NCI-H2107 treated with DMSO at 0.1 percent for 48 hours (cell line): Measurements from ENCODE around the gene IFT20.

ENCODE experiments used
- DNase-seq: peaks from one replicate; lab custom pipeline; 2025; ENCODE audit not compliant: unreplicated experiment; lab: John Stamatoyannopoulos, UW

IFT20 gene, protein sequence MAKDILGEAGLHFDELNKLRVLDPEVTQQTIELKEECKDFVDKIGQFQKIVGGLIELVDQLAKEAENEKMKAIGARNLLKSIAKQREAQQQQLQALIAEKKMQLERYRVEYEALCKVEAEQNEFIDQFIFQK

DNA sequence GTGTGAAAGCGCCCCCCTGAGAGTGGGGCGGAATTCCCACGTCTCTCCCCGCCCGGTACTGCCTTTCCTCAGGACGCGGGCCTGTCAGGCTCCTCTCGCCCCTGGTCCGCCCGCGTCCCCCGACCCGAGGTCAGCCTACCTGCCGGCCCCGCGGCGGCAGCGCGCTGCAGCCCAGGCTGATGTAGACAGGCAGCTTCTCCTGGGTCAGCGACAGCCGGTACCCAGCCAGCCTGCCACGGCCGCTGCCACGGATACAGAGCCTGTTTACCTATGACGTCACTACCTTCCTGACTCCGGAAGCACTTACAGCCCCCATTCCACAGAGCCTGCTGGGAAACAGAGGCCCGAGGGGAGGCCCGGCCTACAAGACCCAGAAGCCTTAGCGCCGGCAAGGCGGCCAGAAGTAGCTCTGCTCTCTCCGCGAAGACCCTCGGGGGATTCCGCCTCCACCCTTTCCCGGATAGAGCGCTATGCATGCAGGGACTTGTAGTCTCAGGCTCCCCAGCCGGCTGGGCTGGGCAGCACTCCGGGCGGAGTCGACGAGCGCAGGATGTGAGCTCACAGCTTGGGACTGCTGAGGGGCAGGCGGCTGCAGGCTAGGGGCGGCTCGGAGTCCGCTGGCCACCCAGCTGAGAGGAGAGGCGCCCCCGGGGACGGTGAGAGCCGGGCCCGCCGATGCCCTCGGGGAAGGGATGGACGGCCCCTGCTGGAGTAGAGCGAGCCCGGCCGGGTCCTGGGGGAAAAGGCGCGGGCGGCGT lies at the start of gene IFT20, which contains the start of gene TNFAIP1:
Gene IFT20, minus strand, starts transcription at position 272 of the 758 bp plus-strand sequence. CDS start 3,487 bp downstream, outside the sequence.
Gene TNFAIP1, plus strand, starts transcription at position 561 of the 758 bp plus-strand sequence. CDS start 3,761 bp downstream, outside the sequence.
- DNase-seq = peak; percentile 97

DNA sequence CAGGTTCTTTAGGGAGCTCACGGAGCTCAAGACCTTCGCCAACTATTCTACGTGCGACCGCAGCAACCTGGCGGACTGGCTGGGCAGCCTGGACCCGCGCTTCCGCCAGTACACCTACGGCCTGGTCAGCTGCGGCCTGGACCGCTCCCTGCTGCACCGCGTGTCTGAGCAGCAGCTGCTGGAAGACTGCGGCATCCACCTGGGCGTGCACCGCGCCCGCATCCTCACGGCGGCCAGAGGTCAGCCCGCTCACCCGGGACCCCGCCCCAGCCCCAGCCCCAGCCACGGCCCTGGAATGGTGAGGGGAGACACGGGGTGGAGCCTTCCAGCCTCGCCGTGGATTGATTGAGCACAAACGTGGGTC lies 49.7 kb upstream of the IFT20 start:
- no peak for DNase-seq

DNA sequence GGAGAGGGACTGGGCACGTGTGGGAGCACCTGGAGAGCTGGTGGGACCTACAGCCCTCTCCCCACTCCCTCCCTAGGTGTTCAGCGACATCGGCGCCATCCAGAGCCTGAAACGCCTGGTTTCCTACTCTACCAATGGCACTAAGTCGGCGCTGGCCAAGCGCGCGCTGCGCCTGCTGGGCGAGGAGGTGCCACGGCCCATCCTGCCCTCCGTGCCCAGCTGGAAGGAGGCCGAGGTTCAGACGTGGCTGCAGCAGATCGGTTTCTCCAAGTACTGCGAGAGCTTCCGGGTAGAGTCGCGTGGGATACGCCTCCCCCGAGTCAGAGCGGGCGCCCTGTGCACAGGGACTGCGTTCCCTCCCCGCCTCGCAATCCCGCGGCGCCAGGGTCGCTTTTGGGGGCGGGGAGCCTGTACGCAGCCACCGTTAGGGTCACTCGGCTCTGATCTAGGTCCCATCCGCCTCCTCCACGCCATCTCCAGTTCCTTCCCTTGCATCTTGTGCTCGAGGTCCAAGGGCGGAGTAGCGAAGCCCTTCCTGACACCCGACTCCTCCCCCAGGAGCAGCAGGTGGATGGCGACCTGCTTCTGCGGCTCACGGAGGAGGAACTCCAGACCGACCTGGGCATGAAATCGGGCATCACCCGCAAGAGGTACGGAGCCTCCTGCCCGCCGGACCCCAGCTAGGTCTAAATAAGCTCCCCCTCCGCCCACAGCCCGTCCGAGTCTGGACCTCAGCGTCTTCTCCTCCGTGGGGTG lies 49.2 kb upstream of the IFT20 start:
- no peak for DNase-seq

DNA sequence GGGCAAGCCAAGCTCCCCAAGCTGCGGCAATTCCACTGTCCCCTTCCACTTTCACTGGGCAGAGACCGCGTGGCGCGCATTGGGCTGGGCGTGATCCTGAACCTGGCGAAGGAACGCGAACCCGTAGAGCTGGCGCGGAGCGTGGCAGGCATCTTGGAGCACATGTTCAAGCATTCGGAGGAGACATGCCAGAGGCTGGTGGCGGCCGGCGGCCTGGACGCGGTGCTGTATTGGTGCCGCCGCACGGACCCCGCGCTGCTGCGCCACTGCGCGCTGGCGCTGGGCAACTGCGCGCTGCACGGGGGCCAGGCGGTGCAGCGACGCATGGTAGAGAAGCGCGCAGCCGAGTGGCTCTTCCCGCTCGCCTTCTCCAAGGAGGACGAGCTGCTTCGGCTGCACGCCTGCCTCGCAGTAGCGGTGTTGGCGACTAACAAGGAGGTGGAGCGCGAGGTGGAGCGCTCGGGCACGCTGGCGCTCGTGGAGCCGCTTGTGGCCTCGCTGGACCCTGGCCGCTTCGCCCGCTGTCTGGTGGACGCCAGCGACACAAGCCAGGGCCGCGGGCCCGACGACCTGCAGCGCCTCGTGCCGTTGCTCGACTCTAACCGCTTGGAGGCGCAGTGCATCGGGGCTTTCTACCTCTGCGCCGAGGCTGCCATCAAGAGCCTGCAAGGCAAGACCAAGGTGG lies 46.0 kb upstream of the IFT20 start:
- no peak for DNase-seq

DNA sequence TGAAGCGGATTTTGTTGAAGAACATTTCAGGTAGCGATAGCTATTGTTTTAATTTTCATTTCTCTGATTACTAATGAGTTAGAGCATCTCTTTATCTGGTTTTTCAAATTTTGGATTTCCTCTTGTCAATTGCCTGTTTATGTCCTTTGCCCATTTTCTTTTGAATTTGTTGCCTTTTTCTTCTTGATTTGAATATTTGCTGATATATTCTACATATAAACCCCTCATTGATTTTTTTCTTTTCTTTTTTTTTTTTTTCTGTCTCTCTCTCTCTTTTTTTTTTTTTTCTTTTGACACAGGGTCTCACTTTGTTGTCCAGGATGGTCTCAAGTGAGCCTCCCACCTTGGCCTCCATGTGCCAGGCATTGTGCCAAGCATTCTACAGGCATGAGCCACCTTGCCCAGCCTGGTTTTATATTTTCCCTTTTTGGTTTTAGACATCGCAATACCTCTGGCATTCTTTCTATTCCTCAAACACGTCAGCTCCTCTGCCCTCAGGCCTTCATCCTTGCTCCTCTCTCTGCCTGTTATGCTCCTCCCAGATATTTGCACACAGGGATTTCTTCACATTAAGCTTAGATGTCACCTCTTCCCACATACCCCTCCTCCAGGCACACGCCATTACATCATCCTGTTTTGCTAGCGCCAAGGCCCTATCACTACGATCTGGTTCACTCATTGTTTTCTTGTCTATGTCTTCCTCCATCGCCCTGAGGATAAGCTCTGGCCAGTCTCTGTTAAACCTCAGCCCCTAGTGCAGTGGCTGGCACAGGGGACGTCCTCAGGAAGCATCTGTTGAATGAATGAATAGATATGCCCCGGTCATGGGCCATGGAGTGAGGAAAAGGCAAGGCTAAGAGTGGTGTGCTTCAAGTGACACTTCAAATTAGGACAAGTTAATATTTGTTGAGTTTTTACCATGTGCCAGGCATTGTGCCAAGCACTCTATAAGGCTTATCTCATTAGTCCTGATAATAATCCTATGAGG lies 44.8 kb upstream of the IFT20 start:
- no peak for DNase-seq

DNA sequence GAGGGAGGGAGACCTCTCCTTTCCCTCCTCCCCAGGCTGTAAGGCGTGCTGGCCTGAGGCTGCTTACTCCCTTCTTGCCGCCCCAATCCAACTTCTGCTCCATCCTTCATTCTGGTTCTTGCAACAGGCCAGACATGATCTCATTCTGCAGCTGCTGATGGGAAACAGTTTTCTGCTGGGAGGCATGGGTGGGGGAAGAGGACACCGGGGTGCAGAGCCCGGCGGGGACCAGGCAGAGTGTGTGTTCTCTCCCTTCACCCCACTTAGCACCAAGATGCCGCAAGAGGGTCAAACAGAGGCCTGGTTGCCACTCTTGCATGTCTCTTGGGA lies 37.6 kb upstream of the IFT20 start:
- no peak for DNase-seq

DNA sequence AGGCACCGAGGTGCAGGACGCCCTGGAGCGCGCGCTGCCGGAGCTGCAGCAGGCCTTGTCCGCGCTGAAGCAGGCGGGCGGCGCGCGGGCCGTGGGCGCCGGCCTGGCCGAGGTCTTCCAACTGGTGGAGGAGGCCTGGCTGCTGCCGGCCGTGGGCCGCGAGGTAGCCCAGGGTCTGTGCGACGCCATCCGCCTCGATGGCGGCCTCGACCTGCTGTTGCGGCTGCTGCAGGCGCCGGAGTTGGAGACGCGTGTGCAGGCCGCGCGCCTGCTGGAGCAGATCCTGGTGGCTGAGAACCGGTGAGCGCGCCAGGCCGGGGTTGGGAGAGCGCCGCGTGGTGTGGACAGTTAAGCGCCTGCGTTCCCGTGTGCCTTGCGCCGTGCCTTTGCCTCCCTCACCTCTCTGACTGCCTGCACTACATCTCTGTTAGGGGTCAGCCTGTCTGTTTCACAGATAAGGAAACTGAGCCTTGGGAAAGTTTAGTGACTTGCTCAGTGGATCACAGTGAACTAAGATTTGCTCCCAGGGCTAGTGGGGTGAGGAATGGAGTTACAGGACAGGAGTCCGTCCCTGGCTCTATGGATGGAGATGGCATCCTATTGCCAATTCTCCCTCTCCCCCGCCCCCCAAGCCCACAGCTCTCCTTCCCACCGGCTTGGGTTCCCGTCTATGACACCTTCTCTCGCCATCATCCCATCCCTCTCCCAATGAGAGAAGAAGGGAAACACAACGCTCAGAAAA lies 37.1 kb upstream of the IFT20 start:
- no peak for DNase-seq

DNA sequence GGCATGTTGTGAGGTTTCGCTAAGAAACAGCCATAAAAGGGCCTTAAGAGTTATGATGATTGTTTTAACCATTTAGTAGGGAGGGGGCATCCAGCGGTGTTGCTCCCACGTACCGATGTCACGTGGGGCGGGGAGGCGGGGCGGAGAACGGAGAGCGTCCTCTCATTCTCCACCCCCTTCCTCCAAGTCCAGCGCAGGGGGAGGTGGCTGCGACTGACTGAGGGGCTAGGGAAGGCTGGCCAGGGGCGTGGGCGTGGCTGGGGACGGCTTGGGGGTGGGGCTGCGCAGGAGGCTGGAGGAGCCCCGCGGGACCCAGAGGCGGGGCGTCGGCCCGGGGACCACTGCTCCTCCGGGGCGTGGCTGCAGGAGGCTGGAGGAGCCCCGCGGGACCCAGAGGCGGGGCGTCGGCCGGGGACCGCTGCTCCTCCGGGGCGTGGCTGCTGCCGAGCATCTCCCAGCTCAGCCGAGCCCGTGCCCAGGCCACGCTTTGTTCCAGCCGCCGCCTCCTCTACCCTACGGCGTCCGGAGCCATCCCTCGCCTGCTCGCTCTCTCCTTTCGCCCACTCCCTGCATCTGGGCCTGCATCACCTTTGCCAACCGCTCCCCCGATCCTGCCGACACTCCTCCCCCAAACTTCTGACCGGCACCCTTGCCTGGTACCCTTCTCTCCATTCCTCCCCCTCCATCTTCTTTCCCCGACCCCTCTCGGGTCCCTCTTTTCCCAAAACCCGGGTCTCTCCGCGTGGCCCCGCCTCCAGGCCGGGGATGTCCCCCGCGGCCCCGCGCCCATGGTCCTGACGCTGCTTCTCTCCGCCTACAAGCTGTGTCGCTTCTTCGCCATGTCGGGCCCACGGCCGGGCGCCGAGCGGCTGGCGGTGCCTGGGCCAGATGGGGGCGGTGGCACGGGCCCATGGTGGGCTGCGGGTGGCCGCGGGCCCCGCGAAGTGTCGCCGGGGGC lies 36.3 kb upstream of the IFT20 start, which contains the start of gene SARM1:
Gene SARM1, plus strand, starts transcription at position 450 of the 958 bp plus-strand sequence. Its CDS starts 339 bp downstream, at position 789.
- peak; percentile 56 for DNase-seq

DNA sequence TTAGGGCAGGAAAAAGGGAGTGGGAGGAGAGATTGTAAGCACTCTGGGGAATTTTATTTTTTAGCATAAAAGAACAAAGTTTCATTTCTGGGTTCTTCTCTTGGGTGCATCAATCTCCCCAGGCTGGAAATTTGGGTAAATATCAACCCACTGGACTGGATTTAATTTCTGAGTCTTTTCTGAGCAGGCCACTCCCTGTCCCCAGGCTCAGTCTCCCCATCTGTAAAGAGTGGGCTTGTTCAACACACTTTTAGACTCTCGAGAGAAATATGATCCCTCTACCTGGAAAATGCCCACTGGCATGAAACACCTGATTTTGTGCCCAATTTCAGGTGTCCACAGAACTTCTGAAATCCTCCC lies 35.5 kb upstream of the IFT20 start:
- no peak for DNase-seq

DNA sequence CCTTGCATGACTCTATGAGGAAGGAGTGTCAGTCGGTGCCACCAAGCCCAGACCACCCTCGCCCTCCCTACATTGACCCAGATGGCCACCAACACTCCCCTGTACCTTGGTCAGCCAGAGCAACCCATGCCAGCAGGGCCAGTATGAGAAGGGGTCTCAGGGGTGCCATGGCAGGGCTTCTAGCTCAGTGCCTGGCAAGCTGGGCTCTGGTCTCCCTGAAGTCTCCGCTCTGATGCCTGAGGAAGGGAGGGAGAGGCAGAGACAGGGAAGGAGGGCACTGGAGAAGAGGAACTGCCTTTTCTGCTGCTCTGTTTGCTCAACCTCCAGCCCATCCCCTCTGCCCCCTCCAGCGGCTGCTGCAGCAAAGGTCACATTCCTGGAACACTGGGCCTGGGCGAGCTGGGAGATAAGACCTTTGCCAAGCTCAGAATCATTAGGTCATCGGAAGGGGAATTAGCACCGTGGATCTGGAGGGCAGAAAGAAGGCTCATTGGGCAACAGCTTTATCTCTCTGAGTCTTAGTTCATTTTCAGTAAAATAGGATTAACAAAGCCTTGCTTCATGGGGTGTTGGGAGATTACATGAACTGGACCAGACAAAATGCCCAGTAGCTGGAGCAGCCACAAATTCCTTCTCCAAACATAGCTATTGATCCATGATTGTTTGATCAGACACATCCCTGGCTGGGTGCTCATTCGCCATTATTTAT lies 34.9 kb upstream of the IFT20 start, which contains the start of gene VTN:
Gene VTN, minus strand, starts transcription at position 273 of the 709 bp plus-strand sequence. Its CDS starts 104 bp downstream, at position 169.
- no peak for DNase-seq

DNA sequence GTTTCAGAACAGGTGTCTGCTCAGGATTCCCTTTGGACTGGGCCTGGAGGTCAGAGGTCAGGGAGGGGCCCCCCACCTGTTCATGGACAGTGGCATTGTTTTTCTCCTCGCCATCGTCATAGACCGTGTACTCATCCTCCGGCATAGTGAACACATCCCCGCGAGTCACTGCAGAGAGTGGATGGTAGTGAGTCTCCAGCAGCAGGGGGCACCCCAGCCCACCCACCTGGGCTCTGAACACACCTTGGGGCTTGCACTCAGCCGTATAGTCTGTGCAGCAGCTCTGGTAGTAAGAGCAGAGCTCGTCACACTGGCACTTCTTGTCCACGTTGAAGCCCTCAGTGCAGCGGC lies 34.4 kb upstream of the IFT20 start:
- DNase-seq = no peak

DNA sequence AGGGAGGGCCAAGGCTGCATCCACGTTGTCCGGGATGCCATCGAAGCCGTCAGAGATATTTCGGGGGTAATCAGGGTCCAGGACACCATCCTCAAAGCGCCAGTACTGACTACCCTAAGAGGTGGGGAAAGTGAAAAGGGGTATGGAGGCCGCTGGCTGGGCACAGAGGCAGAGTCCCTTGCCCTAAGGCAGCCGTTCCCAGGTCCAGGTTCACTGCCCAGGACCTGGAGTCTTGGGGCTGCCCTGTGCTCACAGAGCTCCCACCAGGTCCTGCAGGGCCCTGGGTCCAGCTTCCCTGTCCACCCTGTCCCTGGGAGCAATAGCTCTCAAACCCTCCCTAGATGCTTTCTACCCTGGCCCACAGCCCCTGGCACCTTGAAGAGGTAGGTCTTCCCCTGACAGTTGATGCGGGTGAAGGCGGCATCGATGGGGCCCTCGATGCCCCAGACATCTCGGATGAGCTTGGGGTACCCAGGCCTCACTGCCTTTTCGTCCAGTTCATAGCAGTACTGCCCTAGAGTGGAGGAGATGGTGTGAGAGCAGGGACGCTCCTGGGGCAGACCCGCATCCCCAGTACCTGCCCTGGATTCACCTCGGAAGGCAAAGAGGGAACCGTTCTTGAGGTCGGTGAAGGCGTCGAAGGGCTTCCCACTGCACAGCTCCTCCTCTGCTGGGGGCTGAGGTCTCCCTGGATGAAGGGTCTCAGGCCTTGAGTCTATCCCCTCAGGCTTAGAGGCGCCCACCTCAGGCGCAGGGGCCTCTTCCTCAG lies 33.8 kb upstream of the IFT20 start:
- no peak for DNase-seq

DNA sequence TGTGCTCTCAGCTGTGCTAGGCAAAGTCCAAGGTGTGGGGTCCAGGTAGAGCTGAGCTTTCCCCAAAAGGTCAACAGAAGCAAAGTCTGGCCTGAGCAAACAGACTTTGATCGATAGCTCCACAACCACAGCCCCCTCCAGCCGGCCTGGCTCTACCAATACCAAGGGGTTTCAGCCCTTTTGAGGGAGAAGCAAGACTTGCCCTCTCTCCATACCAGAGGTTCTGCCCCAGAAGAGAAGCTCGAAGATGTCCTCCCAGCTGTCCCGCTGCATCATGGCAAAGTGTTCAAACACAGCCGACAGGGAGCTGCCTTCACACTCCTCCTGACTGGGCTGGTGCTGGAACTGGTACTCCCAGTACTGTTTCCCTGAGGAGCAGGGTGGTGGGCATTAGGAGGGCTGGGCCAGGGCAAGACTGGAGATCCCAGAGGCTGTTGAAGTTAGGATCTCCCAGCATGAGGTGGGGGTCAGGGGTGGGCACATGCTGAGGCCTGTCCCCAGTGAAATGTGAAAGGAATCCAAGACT lies 33.1 kb upstream of the IFT20 start:
- no peak for DNase-seq

DNA sequence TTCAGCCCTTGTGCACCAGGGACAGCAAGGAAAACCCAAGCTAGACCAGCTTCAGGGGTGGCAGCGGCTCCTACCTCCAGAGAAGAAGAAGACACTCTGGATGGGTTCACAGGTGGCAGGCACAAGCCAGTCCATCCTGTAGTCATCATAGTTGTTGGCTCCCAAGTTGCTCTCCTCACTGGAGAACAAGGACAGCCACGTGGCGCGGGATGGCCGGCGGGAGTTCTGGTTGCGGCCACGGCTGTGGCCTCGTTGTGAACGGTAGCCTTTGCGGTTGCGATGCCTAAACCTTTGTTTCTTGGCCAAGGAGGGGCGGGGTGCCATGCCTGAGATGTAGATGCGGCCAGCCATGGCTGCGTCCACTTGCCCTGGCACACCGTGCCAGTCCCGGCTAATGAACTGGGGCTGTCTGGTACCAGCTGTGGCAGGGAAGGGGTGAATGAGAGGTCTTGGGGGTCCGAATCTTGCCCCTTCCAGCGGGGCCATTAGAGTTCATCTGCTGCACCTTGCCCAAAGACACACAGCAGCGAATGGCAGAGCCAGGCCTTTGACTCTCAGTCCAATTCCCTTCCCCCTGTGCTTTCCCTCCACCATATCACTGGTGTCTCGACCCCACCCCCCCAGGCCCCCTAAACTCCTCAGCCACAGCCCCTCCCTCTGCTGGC lies 32.5 kb upstream of the IFT20 start:
- no peak for DNase-seq

DNA sequence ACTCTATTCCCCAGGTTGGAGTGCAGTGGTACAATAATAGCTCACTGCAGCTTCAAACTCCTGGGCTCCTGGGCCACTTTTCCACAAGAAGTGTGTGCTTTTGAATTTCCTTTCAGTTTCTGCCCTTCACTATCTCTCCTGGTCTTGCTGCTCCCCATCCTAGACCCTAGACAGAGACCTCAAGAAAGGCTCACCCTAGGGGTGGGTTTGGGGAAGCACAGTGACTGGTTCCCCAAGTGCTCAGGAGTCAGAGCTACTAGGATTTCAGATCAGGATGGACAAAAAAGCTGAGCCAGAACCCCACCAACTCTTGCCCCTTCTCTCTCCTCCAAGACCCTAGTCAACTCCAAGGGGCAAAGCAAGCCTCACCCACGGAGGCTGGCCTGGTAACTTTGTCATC lies 31.3 kb upstream of the IFT20 start:
- DNase-seq = no peak

DNA sequence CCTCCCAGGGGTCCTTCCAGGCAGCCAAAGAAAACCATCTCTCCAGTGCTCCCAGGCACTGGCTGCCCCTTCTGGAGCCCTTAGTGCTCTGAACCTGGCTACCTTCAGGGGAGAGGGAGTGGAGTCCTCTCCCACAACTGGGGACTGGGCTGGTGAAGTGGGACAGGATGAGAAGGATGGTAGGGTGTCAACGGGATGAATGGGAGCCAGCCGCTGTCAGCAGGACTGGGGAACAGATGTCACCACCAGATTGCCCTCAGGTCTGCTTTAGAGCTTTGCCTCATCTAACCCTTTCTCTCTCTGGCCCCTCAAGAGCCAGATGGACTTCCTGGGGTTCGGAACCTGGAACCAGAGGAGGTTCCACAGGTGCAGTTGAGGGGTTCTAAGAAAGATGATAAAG lies 30.2 kb upstream of the IFT20 start:
- DNase-seq = no peak
